ENCODE results near the gene ZKSCAN1.

ZKSCAN1 gene

GRCh38 chr7:100074841-100075240 lies 59.4 kb downstream of the ZKSCAN1 start:
- no peak for FAIRE-seq
- DNase-seq (ENCODE audit: insufficient read length, low spot score): no peak

DNA sequence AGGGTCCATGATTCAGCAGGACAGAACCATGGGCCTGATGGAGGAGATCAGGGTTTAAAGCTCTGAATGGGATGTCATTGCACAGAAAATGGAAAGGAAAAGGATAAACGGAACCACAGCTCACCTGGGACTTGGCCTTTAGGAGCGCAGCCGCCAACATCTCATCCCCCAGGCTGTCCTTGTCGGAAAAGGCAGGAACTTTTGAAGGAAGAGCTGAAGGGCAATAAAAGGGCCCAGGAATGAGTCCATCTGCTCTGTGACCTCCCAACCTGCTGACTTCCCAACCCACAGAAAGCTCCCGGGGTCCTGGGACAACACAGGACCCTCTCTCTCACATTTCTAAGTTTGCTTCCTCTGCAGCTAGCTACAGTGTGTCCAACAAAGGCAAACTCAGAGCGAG lies 60.0 kb downstream of the ZKSCAN1 start:
- DNase-seq (ENCODE audit: insufficient read length, low spot score) (no peak), FAIRE-seq (no peak)

- no peak for FAIRE-seq
- no peak for DNase-seq (ENCODE audit: insufficient read length, low spot score)
These were observed 61.8 kb downstream of the ZKSCAN1 start for GRCh38 chr7:100077205-100077604.

DNA sequence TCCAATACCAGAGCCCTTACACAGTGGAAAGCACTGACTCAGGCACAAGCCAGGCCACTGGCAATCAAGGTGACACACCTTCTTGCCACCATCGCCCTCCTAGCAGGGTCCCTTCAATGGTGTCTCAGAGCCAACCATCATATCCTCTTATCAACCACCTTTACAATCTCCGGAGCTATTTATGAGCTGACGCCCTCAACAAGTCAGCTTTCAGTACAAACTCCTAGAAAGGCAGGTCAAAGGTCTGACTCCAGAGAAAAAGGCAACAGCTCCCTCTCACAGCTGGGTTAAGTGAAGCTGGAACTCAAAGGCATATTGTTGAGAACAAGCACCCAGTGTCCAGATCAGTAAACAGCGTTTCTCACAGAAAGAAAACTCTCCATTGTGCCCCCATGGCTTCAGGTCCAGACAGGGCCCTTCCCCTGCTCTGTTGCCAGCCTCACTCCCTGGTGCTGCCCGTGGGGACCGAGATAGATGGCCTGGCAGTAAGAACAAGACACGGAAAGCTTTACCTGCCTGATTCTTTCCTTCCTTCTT lies 63.7 kb downstream of the ZKSCAN1 start:
- DNase-seq (ENCODE audit: insufficient read length, low spot score) (no peak), FAIRE-seq (no peak)

- DNase-seq (ENCODE audit: insufficient read length, low spot score) (no peak), FAIRE-seq (no peak)
These were observed 65.6 kb downstream of the ZKSCAN1 start for GRCh38 chr7:100080907-100081534.

- FAIRE-seq (peak; percentile 83), DNase-seq (ENCODE audit: insufficient read length, low spot score) (peak; percentile 91)
These were observed 66.2 kb downstream of the ZKSCAN1 start, which contains the start of gene ZNF3 for GRCh38 chr7:100081535-100082102. TSS of gene ZNF3 (minus strand) at chr7:100081723. CDS start at chr7:100077357, 4,366 bp downstream.

DNA sequence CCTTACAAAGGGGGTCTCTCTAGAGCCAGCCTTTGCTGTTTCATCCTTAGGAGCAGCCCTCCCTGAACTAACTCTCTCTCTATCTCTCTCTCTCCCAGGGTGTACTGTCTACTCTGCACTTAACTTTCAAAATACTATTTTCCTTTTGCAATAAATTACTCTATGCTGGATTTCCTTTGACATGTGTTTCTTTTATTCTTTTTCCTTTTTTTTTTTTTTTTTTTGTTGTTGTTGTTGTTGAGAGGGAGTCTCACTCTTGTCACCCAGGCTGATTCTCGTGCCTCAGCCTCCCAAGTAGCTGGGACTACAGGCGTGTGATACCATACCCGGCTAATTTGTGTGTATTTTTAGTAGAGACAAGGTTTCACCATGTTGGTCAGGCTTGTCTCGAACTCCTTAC lies 67.6 kb downstream of the ZKSCAN1 start:
- DNase-seq (ENCODE audit: insufficient read length, low spot score) (no peak), FAIRE-seq (no peak)

DNA sequence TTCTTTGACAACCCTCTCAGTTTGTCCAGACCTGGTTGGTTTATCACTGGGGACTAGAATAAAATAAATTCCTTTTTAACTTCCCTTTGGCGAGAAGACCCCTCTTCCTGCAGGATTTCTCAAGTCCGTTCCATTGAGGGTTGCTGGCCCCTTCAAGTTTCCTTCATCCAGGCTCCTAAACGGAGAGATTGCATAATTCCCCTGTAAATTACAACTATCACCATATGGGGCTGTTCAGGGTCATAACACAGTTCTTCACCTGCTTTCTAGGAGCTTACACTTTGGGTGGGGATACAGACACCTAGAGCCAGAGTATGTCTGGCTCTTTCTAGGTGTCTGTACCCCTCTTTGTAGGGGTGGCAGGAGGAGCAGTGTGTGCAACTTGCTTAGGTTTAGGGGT lies 70.1 kb downstream of the ZKSCAN1 start:
- DNase-seq (ENCODE audit: insufficient read length, low spot score): no peak
- FAIRE-seq: no peak

DNA sequence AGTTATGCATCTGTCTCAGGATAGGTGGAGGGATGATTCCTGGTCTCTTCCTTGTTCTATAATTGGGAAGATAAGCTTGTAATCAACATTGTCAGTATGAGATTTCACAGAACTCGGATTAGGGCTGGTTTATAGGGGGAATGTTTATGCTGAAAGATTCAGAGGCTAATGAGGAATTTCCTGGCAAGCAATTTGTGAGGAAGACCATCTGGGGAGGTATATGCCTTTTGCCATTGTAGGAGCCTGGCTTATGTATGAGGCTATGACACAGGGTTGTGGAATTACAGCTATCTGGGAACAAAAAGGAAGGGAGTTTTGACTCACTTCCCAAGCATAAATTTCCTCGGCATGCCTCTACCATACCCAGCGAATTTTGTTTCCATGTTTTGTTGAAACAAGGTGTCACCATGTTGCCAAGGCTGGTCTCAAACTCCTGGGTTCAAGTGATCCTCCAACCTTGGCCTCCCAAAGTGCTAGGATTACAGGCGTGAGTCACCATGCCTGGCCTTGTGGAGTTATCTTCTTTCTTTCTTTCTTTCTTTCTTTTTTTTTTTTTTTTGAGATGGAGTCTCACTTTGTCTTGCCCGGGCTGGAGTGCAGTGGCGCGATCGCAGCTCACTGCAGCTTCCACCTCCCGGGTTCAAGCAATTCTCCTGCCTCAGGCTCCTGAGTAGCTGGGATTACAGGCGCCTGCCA lies 71.8 kb downstream of the ZKSCAN1 start:
- DNase-seq (ENCODE audit: insufficient read length, low spot score): peak; percentile 57
- FAIRE-seq: no peak

GRCh38 chr7:100088095-100088620 lies 72.8 kb downstream of the ZKSCAN1 start:
- no peak for FAIRE-seq
- DNase-seq (ENCODE audit: insufficient read length, low spot score): no peak

DNA sequence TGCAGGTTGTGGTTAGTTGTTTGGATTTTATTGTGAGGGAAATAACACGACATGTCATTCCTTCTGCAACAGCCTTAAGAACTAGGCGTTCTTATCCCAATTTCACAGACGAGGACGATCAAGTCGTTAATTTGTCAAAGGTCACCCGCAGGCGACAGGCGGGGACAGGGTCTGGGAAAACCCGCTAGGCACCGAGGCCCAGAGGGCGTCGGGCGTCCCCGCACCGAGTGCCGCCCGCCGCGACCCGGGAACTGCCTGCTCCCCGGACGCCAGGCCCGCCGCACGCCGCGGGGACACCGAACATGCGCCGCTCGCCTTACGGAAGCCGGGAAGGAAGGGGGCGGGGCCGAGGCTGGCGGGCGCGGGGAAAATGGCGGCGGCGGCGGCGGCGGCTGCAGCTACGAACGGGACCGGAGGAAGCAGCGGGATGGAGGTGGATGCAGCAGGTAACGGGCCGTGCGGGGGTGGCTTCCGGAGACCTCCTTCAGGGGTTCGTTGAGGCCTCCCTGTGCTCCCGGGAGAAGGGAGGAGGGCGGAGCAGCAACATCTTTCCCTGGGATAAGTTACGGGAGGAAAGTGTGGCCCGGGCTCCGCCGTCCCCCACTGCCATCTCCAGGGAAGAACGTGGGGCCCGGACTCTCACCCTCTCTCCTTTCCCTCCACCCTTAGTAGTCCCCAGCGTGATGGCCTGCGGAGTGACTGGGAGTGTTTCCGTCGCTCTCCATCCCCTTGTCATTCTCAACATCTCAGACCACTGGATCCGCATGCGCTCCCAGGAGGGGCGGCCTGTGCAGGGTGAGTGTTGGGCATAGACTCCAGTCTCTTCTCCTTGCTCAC lies 73.4 kb downstream of the ZKSCAN1 start, which contains the start of gene COPS6:
COPS6 (plus strand) TSS at position 349 of the 837 bp plus-strand sequence; CDS start at position 371, 22 bp downstream.
- FAIRE-seq (no peak), DNase-seq (ENCODE audit: insufficient read length, low spot score) (peak; percentile 31)

DNA sequence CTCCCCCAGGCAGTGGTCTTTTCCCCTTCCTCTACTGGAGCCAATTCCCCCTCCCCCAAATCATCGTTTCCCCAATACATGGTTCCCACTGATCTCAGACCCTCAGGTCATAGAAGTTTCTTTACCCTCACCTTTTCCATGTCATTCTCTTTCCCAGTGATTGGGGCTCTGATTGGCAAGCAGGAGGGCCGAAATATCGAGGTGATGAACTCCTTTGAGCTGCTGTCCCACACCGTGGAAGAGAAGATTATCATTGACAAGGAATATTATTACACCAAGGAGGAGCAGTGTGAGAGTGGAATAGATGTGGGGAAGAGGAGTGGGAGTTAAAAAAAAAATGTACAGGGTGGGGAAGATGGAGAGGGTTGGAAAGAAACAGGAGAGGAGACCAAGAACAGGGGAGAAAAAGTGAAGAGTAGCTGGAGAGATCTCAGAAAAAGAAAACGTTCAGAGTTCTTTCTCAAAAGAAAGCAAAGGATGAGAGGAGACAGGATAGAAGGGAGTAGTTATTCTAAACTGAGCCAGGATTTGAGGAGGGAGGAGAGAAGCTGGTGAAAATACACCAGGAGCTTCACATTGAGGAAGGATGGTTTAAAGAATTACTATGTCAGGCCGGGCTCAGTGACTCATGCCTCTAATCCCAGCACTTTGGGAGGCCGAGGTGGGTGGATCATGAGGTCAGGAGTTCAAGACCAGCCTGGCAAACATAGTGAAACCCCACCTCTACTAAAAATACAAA lies 74.2 kb downstream of the ZKSCAN1 start:
- DNase-seq (ENCODE audit: insufficient read length, low spot score) (no peak), FAIRE-seq (no peak)

DNA sequence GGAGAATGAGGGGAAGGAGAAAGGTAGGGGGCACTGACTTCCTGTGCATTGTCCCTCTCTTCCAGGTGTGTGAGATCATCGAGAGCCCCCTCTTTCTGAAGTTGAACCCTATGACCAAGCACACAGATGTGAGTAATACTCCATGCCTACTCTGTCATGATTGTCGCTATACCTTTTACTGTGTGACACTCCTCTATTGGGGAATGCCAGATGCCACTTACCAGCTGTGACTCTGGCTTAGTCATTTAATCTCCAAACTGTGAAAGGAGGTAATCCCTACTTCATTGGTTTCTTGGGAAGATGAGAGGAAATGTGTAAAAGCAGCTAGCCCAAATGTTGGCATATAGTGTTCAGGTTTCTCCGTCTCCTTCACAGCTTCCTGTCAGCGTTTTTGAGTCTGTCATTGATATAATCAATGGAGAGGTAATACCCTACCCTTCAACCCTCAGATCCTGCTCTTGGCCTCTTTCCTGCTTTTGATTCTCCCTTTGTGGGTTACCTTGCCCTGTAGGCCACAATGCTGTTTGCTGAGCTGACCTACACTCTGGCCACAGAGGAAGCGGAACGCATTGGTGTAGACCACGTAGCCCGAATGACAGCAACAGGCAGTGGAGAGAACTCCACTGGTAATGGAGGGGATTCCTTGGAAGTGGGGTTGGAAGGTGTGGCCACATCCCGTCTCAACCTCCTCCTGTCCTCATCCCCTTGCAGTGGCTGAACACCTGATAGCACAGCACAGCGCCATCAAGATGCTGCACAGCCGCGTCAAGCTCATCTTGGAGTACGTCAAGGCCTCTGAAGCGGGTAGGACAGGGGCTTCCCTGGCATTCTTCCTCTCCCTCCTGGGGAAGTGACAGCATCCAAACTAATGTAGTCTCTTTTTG lies 75.4 kb downstream of the ZKSCAN1 start:
- FAIRE-seq (no peak), DNase-seq (ENCODE audit: insufficient read length, low spot score) (no peak)
